ENCODE data around the gene PRMT7. TPM values are rescaled to one million over a fixed set of nuclear protein-coding genes. Genes with fewer than 3 reads are reported as not detected.

The PRMT7 gene
- total RNA-seq, 5 donors from 2014 or later (not counting 1 experiment from before 2014, with no cell fraction given), result 80.1 to 92.4 (median 87.2) TPM

DNA sequence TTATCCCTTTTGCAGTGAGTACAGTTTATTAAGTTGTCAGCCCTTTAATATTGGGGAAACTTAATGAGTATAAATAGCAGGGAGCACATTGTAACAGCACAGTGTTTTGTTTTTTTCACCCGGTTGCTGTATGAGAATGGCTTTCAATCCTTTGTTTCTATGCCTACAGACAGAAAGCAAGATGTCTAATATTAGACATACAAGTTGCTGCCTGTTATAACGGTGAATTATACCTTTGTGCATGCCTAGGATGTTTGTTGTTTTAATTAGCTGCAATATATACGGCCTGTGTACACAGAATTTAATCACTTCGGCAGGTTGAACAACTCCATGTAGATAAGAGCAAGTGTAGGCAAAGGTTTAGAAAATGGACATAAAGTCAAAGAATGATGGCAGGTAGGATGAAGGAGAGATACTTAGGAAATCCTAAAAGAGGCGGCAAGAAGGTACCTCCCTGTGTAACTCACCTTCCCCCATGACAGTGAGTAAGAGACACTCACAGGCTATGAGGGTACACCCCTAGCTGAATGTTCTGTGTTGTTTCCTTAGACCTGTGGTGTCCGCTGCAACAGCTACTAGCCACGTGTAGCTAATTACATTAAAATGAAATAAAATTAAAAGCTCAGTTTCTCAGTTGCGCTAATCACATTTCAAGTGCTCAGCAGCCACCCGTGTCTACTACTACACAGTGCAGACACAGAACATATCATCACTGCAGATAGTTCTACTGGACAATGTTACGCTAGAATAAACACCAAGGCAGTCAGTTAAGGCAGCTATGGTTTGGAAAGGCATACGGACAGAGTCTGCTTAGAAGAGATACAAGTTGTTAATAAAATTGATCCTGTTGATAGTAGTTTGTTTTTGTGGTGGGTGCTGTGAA lies 11.0 kb upstream of the PRMT7 start:
- ChIA-PET POLR2A (interaction anchor here in 1 of 2 donors (2.0 kb wide), 1 partner anchor 10 kb away, joined by 6 read pairs; no protein-coding TSS in a partner anchor), CTCF (interaction anchor here (0.6 to 1.2 kb wide), 8 partner anchors 8 to 873 kb away, joined by 3 to 4 read pairs (median 3); partner anchors contain the start of genes PRMT7 (in 1 of the 2), SLC7A6 (in 1 of the 2) and SLC7A6OS (in 1 of the 2))
- no peak overlapping the region for H3K4me3 Mint-ChIP-seq
- ATAC-seq (replicated peaks in 1 of 4) (no peak), DNase-seq (no peak)
- H3K9me3 ChIP-seq, result no peaks in the 10 kb centered on the region
- peaks cover 25 to 95% of the 10 kb centered on the region in 2 donors for H3K36me3 ChIP-seq (ENCODE audit: control insufficient read depth in 2 of 2, extremely low read depth in 1 of 2, insufficient read depth in 1 of 2, low read length in 1 of 2)
- 94% methylated on average over 4 of the region's 11 CpGs for WGBS (ENCODE audit: insufficient coverage)
- no peak overlapping the region for H3K4me3 ChIP-seq (ENCODE audit: control insufficient read depth in 1 of 2, extremely low read depth in 1 of 2, low read length in 1 of 2)
- no peaks in the 10 kb centered on the region for H3K27me3 Mint-ChIP-seq
- H3K27ac Mint-ChIP-seq, result peak overlapping the region; percentile 4 to 71
- no peaks in the 10 kb centered on the region for H3K27me3 ChIP-seq (replicated peaks in 1 of 2; ENCODE audit: control insufficient read depth in 2 of 2, extremely low read depth in 1 of 2, insufficient read depth in 2 of 2, low read length in 1 of 2)
- H3K4me1 ChIP-seq (ENCODE audit: control insufficient read depth in 1 of 2, extremely low read depth in 1 of 2, insufficient read depth in 2 of 2, low read length in 2 of 2), result no peaks in the 10 kb centered on the region
- no peaks in the 10 kb centered on the region for H3K9me3 Mint-ChIP-seq
- peaks cover 67% of the 10 kb centered on the region for H3K36me3 Mint-ChIP-seq
- H3K4me1 Mint-ChIP-seq, result peaks cover 22 to 50% (median 31%) of the 10 kb centered on the region in 3 donors
- no peak overlapping the region for H3K27ac ChIP-seq (ENCODE audit: low read length)

DNA sequence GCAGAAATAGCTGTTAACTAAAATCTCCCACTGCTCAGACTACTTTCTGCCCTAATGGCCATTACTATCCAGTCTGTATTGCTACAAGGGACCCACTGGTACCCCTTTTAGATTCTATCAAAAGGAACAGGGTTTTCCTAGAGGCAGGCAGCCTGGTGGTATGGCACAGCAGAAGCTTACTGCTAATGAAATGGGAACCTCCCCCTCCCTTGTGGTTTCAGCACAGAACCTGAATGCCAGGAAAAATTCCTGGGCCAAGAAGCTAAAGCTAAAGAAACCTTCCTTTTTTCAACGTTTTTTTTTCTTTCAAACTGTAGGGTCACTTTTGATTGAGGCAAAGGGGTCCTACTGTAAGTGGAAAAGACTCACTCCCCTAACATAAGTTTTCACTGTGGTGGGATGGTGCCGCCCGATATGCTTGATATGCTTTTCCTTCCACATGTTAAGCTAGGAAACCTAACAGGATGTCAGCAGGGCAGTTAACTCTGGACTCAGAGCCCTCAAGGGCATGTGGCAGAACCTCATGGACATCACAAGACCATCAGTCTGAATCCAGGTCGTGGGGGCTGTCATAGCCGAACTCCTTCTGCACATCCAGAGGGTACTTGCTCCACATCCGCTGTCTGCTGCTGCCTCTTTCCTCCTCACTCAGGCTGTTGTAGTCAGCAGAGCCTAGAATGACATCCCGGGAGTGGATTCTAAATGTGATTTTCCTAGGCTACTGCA lies 9.9 kb upstream of the PRMT7 start:
- CTCF ChIA-PET, result interaction anchor here in 1 of 2 donors (1.0 to 1.1 kb wide), 2 partner anchors 10 to 11 kb away, joined by 3 to 4 read pairs; partner anchors contain the start of genes PRMT7 and SLC7A6OS
- H3K36me3 ChIP-seq (ENCODE audit: control insufficient read depth in 2 of 2, extremely low read depth in 1 of 2, insufficient read depth in 1 of 2, low read length in 1 of 2), result peaks cover 29 to 93% of the 10 kb centered on the region in 2 donors

DNA sequence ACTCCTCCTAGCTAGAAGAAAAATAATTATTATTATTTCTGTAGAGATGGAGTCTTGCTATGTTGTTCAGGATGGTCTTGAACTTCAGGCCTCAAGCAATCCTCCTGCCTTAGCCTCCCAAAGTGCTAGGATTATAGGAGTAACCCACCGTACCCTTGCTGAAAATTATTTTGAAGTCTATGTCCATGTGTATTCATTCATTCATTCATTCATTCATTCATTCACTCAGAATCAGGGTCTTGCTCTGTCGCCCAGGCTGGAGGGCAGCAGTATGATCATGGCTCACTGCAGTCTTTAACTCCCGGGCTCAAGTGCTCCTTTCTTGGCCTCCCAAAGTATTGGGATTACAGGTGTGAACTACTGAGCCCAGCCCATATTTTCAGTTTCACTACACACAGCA lies 4.2 kb upstream of the PRMT7 start:
- CTCF ChIA-PET, result no interaction called here
- Mint-ChIP-seq H3K9me3 (no peaks in the 10 kb centered on the region), H3K36me3 (peaks cover 36% of the 10 kb centered on the region), H3K27me3 (no peaks in the 10 kb centered on the region), H3K27ac (peak overlapping the region in 1 of 2 donors; percentile 58), H3K4me1 (peaks cover 35 to 41% (median 41%) of the 10 kb centered on the region in 3 donors), H3K4me3 (no peak overlapping the region)
- 50% methylated on average over 1 of the region's 3 CpGs for WGBS (ENCODE audit: insufficient coverage)
- ATAC-seq (replicated peaks in 1 of 4), result no peak
- H3K27me3 ChIP-seq (replicated peaks in 1 of 2; ENCODE audit: control insufficient read depth in 2 of 2, extremely low read depth in 1 of 2, insufficient read depth in 2 of 2, low read length in 1 of 2), result no peaks in the 10 kb centered on the region
- H3K27ac ChIP-seq (ENCODE audit: low read length), result no peak overlapping the region
- POLR2A ChIA-PET, result no interaction called here
- H3K9me3 ChIP-seq, result no peaks in the 10 kb centered on the region
- peaks cover 13 to 65% of the 10 kb centered on the region in 2 donors for H3K36me3 ChIP-seq (ENCODE audit: control insufficient read depth in 2 of 2, extremely low read depth in 1 of 2, insufficient read depth in 1 of 2, low read length in 1 of 2)
- DNase-seq, result no peak
- peaks cover 16 to 39% of the 10 kb centered on the region in 2 experiments for H3K4me1 ChIP-seq (ENCODE audit: control insufficient read depth in 1 of 2, extremely low read depth in 1 of 2, insufficient read depth in 2 of 2, low read length in 2 of 2)
- no peak overlapping the region for H3K4me3 ChIP-seq (ENCODE audit: control insufficient read depth in 1 of 2, extremely low read depth in 1 of 2, low read length in 1 of 2)

More for the DNA sequence above, 9.9 kb upstream of the PRMT7 start:
- H3K4me3 Mint-ChIP-seq, result no peak overlapping the region
- H3K9me3 Mint-ChIP-seq, result no peaks in the 10 kb centered on the region
- H3K27me3 Mint-ChIP-seq, result no peaks in the 10 kb centered on the region
- H3K27ac Mint-ChIP-seq, result peak overlapping the region in 1 of 2 donors; percentile 45
- Histone ChIP-seq H3K27ac (ENCODE audit: low read length) (peak overlapping the region; percentile 7), H3K9me3 (no peaks in the 10 kb centered on the region), H3K4me3 (ENCODE audit: control insufficient read depth in 1 of 2, extremely low read depth in 1 of 2, low read length in 1 of 2) (no peak overlapping the region), H3K4me1 (ENCODE audit: control insufficient read depth in 1 of 2, extremely low read depth in 1 of 2, insufficient read depth in 2 of 2, low read length in 2 of 2) (no peaks in the 10 kb centered on the region), H3K27me3 (replicated peaks in 1 of 2; ENCODE audit: control insufficient read depth in 2 of 2, extremely low read depth in 1 of 2, insufficient read depth in 2 of 2, low read length in 1 of 2) (no peaks in the 10 kb centered on the region)
- WGBS (ENCODE audit: insufficient coverage), result 100% methylated on average over 2 of the region's 7 CpGs
- ATAC-seq (replicated peaks in 1 of 4) (no peak), DNase-seq (no peak)
- peaks cover 22 to 43% (median 38%) of the 10 kb centered on the region in 3 donors for H3K4me1 Mint-ChIP-seq
- POLR2A ChIA-PET, result interaction anchor here (0.6 to 2.0 kb wide), 2 partner anchors 11 to 180 kb away, joined by 4 to 6 read pairs; no protein-coding TSS in a partner anchor
- peaks cover 62% of the 10 kb centered on the region for H3K36me3 Mint-ChIP-seq

DNA sequence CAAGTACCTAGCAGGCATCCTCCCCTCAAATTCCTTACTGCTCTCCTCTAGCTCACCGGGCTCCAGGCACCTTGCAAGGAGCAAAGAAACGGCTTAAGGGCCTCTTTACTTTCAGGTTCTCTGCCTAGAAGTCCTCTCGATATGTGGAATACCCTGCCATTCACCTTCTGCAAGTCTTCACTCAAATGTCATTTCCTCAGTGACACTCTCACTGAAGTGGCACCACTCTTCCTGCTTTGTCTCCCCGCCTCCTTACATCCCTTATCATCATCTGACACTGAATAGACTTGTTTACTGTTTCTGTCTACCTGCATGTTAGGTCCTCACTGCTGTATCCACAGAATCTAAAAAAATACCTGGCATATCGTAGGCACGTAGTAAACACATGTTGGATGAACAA lies 1.0 kb upstream of the PRMT7 start:
- peaks cover 49 to 61% (median 54%) of the 10 kb centered on the region in 3 donors for H3K4me1 Mint-ChIP-seq
- peaks cover 30% of the 10 kb centered on the region for H3K36me3 Mint-ChIP-seq
- peak overlapping the region; percentile 95 to 99 (median 98) for H3K4me3 Mint-ChIP-seq
- POLR2A ChIA-PET, result no interaction called here
- Histone ChIP-seq H3K4me3 (ENCODE audit: control insufficient read depth in 1 of 2, extremely low read depth in 1 of 2, low read length in 1 of 2) (peak overlapping the region; percentile 92 to 94), H3K27ac (ENCODE audit: low read length) (peak overlapping the region; percentile 64), H3K36me3 (ENCODE audit: control insufficient read depth in 2 of 2, extremely low read depth in 1 of 2, insufficient read depth in 1 of 2, low read length in 1 of 2) (peaks cover 10 to 53% of the 10 kb centered on the region in 2 donors), H3K27me3 (replicated peaks in 1 of 2; ENCODE audit: control insufficient read depth in 2 of 2, extremely low read depth in 1 of 2, insufficient read depth in 2 of 2, low read length in 1 of 2) (no peaks in the 10 kb centered on the region), H3K4me1 (ENCODE audit: control insufficient read depth in 1 of 2, extremely low read depth in 1 of 2, insufficient read depth in 2 of 2, low read length in 2 of 2) (peaks cover 23 to 55% of the 10 kb centered on the region in 2 experiments), H3K9me3 (no peaks in the 10 kb centered on the region)
- ATAC-seq (replicated peaks in 1 of 4), result no peak
- peak in 2 of 35 experiments; percentile 7 to 45 for DNase-seq
- H3K27ac Mint-ChIP-seq, result peak overlapping the region; percentile 97 to 98
- no peaks in the 10 kb centered on the region for H3K9me3 Mint-ChIP-seq
- WGBS (ENCODE audit: insufficient coverage), result 25% methylated on average over 5 of the region's 6 CpGs
- no peaks in the 10 kb centered on the region for H3K27me3 Mint-ChIP-seq
- CTCF ChIA-PET, result interaction anchor here (0.5 to 2.7 kb wide), 2 partner anchors 47 to 55 kb away, joined by 3 to 73 read pairs; partner anchors contain the start of gene SLC7A6 (in 1 of the 2)

DNA sequence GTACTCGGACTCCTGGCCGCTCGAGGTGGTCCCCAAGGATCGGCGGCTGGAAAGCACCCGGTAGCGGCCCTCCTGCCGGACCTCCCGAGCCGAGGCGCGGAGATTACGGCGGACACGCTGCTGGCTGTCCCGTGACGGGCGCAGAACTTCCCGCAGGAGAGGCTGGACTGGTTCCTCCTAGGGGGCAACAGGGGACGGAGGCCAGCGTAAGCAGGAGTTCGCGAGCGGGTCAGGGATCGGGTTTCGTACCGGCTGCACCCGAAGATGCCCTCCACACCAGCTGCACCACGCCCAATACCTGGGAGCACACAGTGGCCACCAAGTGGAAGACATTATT lies 414 bp upstream of the PRMT7 start:
- H3K4me1 Mint-ChIP-seq, result peaks cover 46 to 60% (median 55%) of the 10 kb centered on the region in 3 donors
- peaks cover 6 to 52% of the 10 kb centered on the region in 2 donors for H3K36me3 ChIP-seq (ENCODE audit: control insufficient read depth in 2 of 2, extremely low read depth in 1 of 2, insufficient read depth in 1 of 2, low read length in 1 of 2)

More for the DNA sequence above, 414 bp upstream of the PRMT7 start:
- Mint-ChIP-seq H3K27me3 (no peaks in the 10 kb centered on the region), H3K4me3 (peak overlapping the region; percentile 95 to 99 (median 98)), H3K27ac (peak overlapping the region; percentile 97 to 98), H3K9me3 (no peaks in the 10 kb centered on the region), H3K36me3 (peaks cover 29% of the 10 kb centered on the region)
- no peaks in the 10 kb centered on the region for H3K27me3 ChIP-seq (replicated peaks in 1 of 2; ENCODE audit: control insufficient read depth in 2 of 2, extremely low read depth in 1 of 2, insufficient read depth in 2 of 2, low read length in 1 of 2)
- under 1% methylated on average over 29 of the region's 29 CpGs for WGBS (ENCODE audit: insufficient coverage)
- POLR2A ChIA-PET, result interaction anchor here in 1 of 2 donors (1.0 to 1.4 kb wide), 4 partner anchors 19 to 46 kb away, joined by 3 to 5 read pairs (median 4); partner anchors contain the start of gene SLC7A6
- H3K4me1 ChIP-seq (ENCODE audit: control insufficient read depth in 1 of 2, extremely low read depth in 1 of 2, insufficient read depth in 2 of 2, low read length in 2 of 2), result peaks cover 23 to 55% of the 10 kb centered on the region in 2 experiments
- peak in 1 of 35 experiments; percentile 4 for DNase-seq
- H3K4me3 ChIP-seq (ENCODE audit: control insufficient read depth in 1 of 2, extremely low read depth in 1 of 2, low read length in 1 of 2), result peak overlapping the region; percentile 92 to 94
- no peaks in the 10 kb centered on the region for H3K9me3 ChIP-seq
- H3K27ac ChIP-seq (ENCODE audit: low read length), result peak overlapping the region; percentile 64
- ATAC-seq (replicated peaks in 1 of 4), result no peak
- CTCF ChIA-PET, result interaction anchor here (0.5 to 2.7 kb wide), 13 partner anchors 10 to 69 kb away, joined by 3 to 73 read pairs (median 3); partner anchors contain the start of genes SLC7A6 (in 2 of the 2) and PLA2G15 (in 1 of the 2)

All from T-cell (primary cell).